ENCODE measurements around the gene DENND1C.

DENND1C gene

GRCh38 chr19:6418562-6418932, 63.0 kb downstream of the DENND1C start:
- no peak for DNase-seq

- no peak for DNase-seq
Measured at GRCh38 chr19:6417713-6418561, 63.6 kb downstream of the DENND1C start.

Measured in stimulated activated CD4-positive, alpha-beta T cell treated with anti-CD3 and anti-CD28 coated beads, Interleukin-1b, Interleukin-23, amount 100 ng/mL, for 48 hours (primary cell).